HG03565 (cell line): ENCODE data around the gene ERV3-1.
"Not testable (repeated sequence)": the region's sequence is repeated elsewhere in the genome, so short reads cannot be mapped to it uniquely, and the experiment has no call there.

Experiments used
- ATAC-seq: cut with Tn5 transposase; IDR thresholded peaks from one replicate; pipeline ENCODE4 v1.9.1; 2021; ENCODE audit warnings: mild to moderate bottlenecking, moderate library complexity; ENCODE audit not compliant: unreplicated experiment

ERV3-1 gene

GRCh38 chr7:65006094-65006992, at the start of gene ERV3-1:
Gene ERV3-1 (minus strand): TSS chr7:65006687. CDS start chr7:64993026, 13,661 bp downstream.
- ATAC-seq, result peak; percentile 100

GRCh38 chr7:65055786-65056185, 49.3 kb upstream of the ERV3-1 start:
- not testable (repeated sequence) for ATAC-seq

- not testable (repeated sequence) for ATAC-seq
Observed at GRCh38 chr7:65054466-65054994, 48.0 kb upstream of the ERV3-1 start.

- not testable (repeated sequence) for ATAC-seq
Observed at GRCh38 chr7:65051654-65052053, 45.2 kb upstream of the ERV3-1 start.

- not testable (repeated sequence) for ATAC-seq
Observed at GRCh38 chr7:65051139-65051538, 44.7 kb upstream of the ERV3-1 start.

- not testable (repeated sequence) for ATAC-seq
Observed at GRCh38 chr7:65046329-65046728, 39.8 kb upstream of the ERV3-1 start.

- not testable (repeated sequence) for ATAC-seq
Observed at GRCh38 chr7:65045589-65045988, 39.1 kb upstream of the ERV3-1 start.

GRCh38 chr7:65038767-65039166, 32.3 kb upstream of the ERV3-1 start:
- ATAC-seq, result not testable (repeated sequence)

GRCh38 chr7:65037740-65038688, 31.5 kb upstream of the ERV3-1 start:
- ATAC-seq, result peak; percentile 61

- peak; percentile 26 for ATAC-seq
Observed at GRCh38 chr7:65036526-65036925, 30.0 kb upstream of the ERV3-1 start.

GRCh38 chr7:65035469-65035868, 29.0 kb upstream of the ERV3-1 start:
- not testable (repeated sequence) for ATAC-seq

- ATAC-seq, result not testable (repeated sequence)
Observed at GRCh38 chr7:65034120-65034782, 27.8 kb upstream of the ERV3-1 start.

- ATAC-seq, result not testable (repeated sequence)
Observed at GRCh38 chr7:65033391-65033790, 26.9 kb upstream of the ERV3-1 start.

- ATAC-seq, result not testable (repeated sequence)
Observed at GRCh38 chr7:65025023-65025422, 18.5 kb upstream of the ERV3-1 start.

GRCh38 chr7:65020978-65021377, 14.5 kb upstream of the ERV3-1 start:
- not testable (repeated sequence) for ATAC-seq

- not testable (repeated sequence) for ATAC-seq
Observed at GRCh38 chr7:65009881-65010280, 3.4 kb upstream of the ERV3-1 start.

- not testable (repeated sequence) for ATAC-seq
Observed at GRCh38 chr7:65009394-65009793, 2.9 kb upstream of the ERV3-1 start.

- ATAC-seq, result not testable (repeated sequence)
Observed at GRCh38 chr7:65007036-65007435, 549 bp upstream of the ERV3-1 start.

- no peak for ATAC-seq
Observed at GRCh38 chr7:65004575-65004974, 1.9 kb downstream of the ERV3-1 start.

- ATAC-seq, result no peak
Observed at GRCh38 chr7:65002972-65003585, 3.4 kb downstream of the ERV3-1 start.
